ENCODE results near the gene CDA. TPM values are rescaled to one million over a fixed set of nuclear protein-coding genes. Genes with fewer than 3 reads are reported as not detected.

CDA gene
- polyA plus RNA-seq, 1 of the 3 experiments (the other 2 are of a cell fraction), result 0.12 TPM

DNA sequence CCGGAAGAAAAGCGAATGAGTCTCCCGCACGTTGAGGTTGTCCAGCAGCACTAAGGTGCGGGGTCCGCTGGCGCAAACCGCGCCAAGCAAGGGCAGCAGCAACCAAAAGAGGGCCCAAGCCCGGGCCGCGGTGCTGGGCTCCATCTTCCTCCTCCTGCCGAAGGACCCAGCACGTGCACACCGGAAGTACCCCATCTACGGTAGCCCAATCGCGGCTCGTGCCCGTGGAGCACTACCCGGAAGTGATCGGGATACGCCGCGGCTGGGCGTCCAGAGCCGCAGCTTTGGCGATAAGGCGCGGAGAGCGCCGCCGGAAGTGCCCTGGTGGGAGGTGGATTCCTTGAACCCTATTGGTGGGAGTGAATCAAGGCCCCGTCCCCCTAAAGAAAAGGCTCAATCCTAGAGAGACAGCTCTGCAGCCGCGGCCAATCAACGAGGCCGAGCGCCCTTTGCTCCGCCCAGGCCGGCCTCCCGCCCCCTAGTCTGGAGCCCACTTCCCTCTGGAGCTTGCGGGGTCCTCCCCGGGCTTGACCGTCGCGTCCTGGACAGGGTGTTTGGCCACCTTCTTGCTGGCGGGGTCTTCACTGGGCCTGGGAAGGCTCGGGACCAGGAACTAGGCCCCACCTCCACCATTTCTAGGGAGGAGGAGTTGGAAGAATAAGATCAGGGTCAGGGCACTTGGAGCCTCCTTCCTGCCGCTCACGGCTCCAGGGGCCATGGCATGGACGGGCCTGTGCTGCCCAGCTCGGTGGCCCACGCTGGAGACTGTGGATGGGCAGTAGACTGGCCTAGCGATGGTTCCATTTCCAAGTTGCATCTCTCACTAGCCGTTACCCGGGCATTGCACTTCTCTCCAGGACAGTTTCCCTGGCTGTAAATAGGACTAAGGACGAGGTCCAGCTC lies 72.6 kb downstream of the CDA start, which contains the start of gene DDOST (continued):
- TF ChIP-seq RCOR1 (IDR thresholded peaks at IDR 0.05; ENCODE audit: low read length) (peak; percentile 25; the same call in 1 of the 2 replicates), GATA2 (CRISPR knock-in tag; IDR thresholded peaks at IDR 0.05) (peak; percentile 66), SIN3A (IDR thresholded peaks at IDR 0.05; ENCODE audit: borderline replicate concordance, low read depth, low read length) (peak; percentile 55; the same call in 1 of the 2 replicates), REST (IDR thresholded peaks at IDR 0.05; ENCODE audit: low read depth, low read length) (0 out of 2 replicates have a peak, but pooled peaks have one; percentile 44), TEAD4 (IDR thresholded peaks at IDR 0.05; ENCODE audit: borderline replicate concordance, insufficient read depth) (no peak), TAF1 (IDR thresholded peaks at IDR 0.05; ENCODE audit: borderline replicate concordance, low read depth, low read length) (peak; percentile 58; the same call in 1 of the 2 replicates)
- TF ChIP-seq, protein P1, sequence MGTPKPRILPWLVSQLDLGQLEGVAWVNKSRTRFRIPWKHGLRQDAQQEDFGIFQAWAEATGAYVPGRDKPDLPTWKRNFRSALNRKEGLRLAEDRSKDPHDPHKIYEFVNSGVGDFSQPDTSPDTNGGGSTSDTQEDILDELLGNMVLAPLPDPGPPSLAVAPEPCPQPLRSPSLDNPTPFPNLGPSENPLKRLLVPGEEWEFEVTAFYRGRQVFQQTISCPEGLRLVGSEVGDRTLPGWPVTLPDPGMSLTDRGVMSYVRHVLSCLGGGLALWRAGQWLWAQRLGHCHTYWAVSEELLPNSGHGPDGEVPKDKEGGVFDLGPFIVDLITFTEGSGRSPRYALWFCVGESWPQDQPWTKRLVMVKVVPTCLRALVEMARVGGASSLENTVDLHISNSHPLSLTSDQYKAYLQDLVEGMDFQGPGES (IDR thresholded peaks at IDR 0.05; ENCODE audit: low read depth, low read length), result peak; percentile 82

GRCh38 chr1:20662110-20662475 lies 73.2 kb downstream of the CDA start:
- Histone ChIP-seq H3K4me3 (ENCODE audit: low read depth in 2 of 2, low read length in 1 of 2) (peak overlapping the region; percentile 89 to 99), H3K27ac (ENCODE audit: low read depth in 2 of 2, low read length in 1 of 2) (peak overlapping the region; percentile 62 to 92; a peak in 3 of 4 replicates), H4K20me1 (ENCODE audit: insufficient read depth) (no peaks in the 10 kb centered on the region), H3F3A (replicated peaks; ENCODE audit: insufficient read depth) (no peaks in the 10 kb centered on the region), H3K79me2 (ENCODE audit: insufficient read depth) (peaks cover 41% of the 10 kb centered on the region), H2AFZ (ENCODE audit: low read depth) (peak overlapping the region; percentile 92), H3K4me1 (ENCODE audit: control insufficient read depth in 1 of 2, insufficient read depth in 2 of 2, low read depth in 1 of 2, low read length in 1 of 2) (peaks cover 9 to 14% of the 10 kb centered on the region in 2 experiments), H3K9me2 (no peaks in the 10 kb centered on the region), H3K4me2 (peak overlapping the region; percentile 94), H3K27me3 (ENCODE audit: insufficient read depth) (no peaks in the 10 kb centered on the region), H3K36me3 (replicated peaks in 1 of 2; ENCODE audit: control insufficient read depth in 1 of 2, insufficient read depth in 2 of 2, low read length in 1 of 2) (peaks cover 21 to 23% of the 10 kb centered on the region in 2 experiments), H3K9me3 (no peaks in the 10 kb centered on the region), H3K9ac (peak overlapping the region; percentile 80)
- CTCF ChIA-PET, result interaction anchor here (0.6 to 2.9 kb wide), 5 partner anchors 12 to 533 kb away, joined by 3 to 12 read pairs (median 3); no protein-coding TSS in a partner anchor
- WGBS (ENCODE audit: low lambda C conversion rate), result 54% methylated on average over 7 of the region's 7 CpGs
- peak; percentile 47 for DNase-seq
- POLR2A ChIA-PET, result interaction anchor here (0.5 to 1.6 kb wide), 4 partner anchors 10 to 847 kb away, joined by 3 to 4 read pairs (median 4); partner anchors contain the start of gene RNF186
- TF ChIP-seq RAD21 (IDR thresholded peaks at IDR 0.05; ENCODE audit: low read length) (no peak), EP300 (IDR thresholded peaks at IDR 0.05; ENCODE audit: borderline replicate concordance in 1 of 2, low read depth in 1 of 2, low read length in 1 of 2) (no peak), TCF12 (IDR thresholded peaks at IDR 0.05) (no peak), REST (IDR thresholded peaks at IDR 0.05; ENCODE audit: low read depth, low read length) (no peak), ELF1 (IDR thresholded peaks at IDR 0.05) (no peak), FOXM1 (IDR thresholded peaks at IDR 0.05; ENCODE audit: low read depth) (no peak), EZH2phosphoT487 (IDR thresholded peaks at IDR 0.05; ENCODE audit: borderline replicate concordance, low read depth) (no peak), CHD2 (IDR thresholded peaks at IDR 0.05; ENCODE audit: low read length, partially characterized antibody) (no peak), YY1 (IDR thresholded peaks at IDR 0.05; ENCODE audit: low read depth) (no peak), RCOR1 (IDR thresholded peaks at IDR 0.05; ENCODE audit: low read length) (no peak)
- TF ChIP-seq, protein P1 (IDR thresholded peaks at IDR 0.05; ENCODE audit: low read depth, low read length), result no peak
- TF ChIP-seq, protein P2, sequence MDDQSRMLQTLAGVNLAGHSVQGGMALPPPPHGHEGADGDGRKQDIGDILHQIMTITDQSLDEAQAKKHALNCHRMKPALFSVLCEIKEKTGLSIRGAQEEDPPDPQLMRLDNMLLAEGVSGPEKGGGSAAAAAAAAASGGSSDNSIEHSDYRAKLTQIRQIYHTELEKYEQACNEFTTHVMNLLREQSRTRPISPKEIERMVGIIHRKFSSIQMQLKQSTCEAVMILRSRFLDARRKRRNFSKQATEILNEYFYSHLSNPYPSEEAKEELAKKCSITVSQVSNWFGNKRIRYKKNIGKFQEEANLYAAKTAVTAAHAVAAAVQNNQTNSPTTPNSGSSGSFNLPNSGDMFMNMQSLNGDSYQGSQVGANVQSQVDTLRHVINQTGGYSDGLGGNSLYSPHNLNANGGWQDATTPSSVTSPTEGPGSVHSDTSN (IDR thresholded peaks at IDR 0.05), result no peak
- TF ChIP-seq, protein P3, sequence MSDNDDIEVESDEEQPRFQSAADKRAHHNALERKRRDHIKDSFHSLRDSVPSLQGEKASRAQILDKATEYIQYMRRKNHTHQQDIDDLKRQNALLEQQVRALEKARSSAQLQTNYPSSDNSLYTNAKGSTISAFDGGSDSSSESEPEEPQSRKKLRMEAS (IDR thresholded peaks at IDR 0.05; ENCODE audit: low read depth), result no peak
